Activated CD8-positive, alpha-beta T cell treated with anti-CD3 and anti-CD28 coated beads for 36 hours (primary cell): ENCODE measurements around the gene MBL2. TPM values are rescaled to one million over a fixed set of nuclear protein-coding genes. Genes with fewer than 3 reads are reported as not detected.

Experiments used
- ATAC-seq: fragments of 200-7000 bp; cut with Tn5 transposase; one replicate; pipeline ENCODE4 v1.10.0; 2021; ENCODE audit warnings: mild to moderate bottlenecking, moderate library complexity
- CTCF ChIA-PET: fragments of 350-600 bp; sonication (Branson Sonifier 250); formaldehyde crosslinking; loops from one replicate; lab custom pipeline; 2021; ENCODE audit warnings: antibody characterized with exemption; lab: Charles Lee
- POLR2A ChIA-PET: fragments of 350-600 bp; sonication (Branson Sonifier 250); formaldehyde crosslinking; loops from one replicate; lab custom pipeline; 2021; ENCODE audit warnings: antibody characterized with exemption; lab: Charles Lee
- DNase-seq: peaks from one replicate; pipeline ENCODE4 v3.0.0-alpha.2; 2020
- H3K27ac Mint-ChIP-seq: one replicate; pipeline ENCODE4 v1.8.0; 2021; ENCODE audit warnings: mild to moderate bottlenecking, mixed read lengths
- H3K27me3 Mint-ChIP-seq: one replicate; pipeline ENCODE4 v1.8.0; 2021; ENCODE audit warnings: mixed read lengths
- H3K36me3 Mint-ChIP-seq: one replicate; pipeline ENCODE4 v1.8.0; 2021; ENCODE audit warnings: low read depth, mixed read lengths
- H3K4me1 Mint-ChIP-seq: one replicate; pipeline ENCODE4 v1.8.0; 2021; ENCODE audit warnings: low read depth, mixed read lengths
- H3K4me3 Mint-ChIP-seq: one replicate; pipeline ENCODE4 v1.8.0; 2021; ENCODE audit warnings: mild to moderate bottlenecking, moderate library complexity, mixed read lengths
- H3K9me3 Mint-ChIP-seq: one replicate; pipeline ENCODE4 v1.8.0; 2021; ENCODE audit warnings: mixed read lengths
- CTCF ChIP-seq: fragments of 200-600 bp; IDR thresholded peaks from one replicate; pipeline ENCODE4 v1.8.0; 2022; ENCODE audit warnings: antibody characterized with exemption, mild to moderate bottlenecking
- intact Hi-C: fragments of 100-400 bp; cut with micrococcal nuclease; formaldehyde crosslinking; loops from one replicate; pipeline ENCODE4 v1.10.0; 2022
- total RNA-seq, 2 experiments: library from RNA; stranded (reverse); gene quantifications; one replicate each; pipeline ENCODE4 v1.2.3, GENCODE V29; 2021

Gene MBL2
- total RNA-seq, 2 experiments from 2014 or later: not detected

GRCh38 chr10:52752261-52752660, 20.3 kb downstream of the MBL2 start:
- TF ChIP-seq CTCF: no peak
- peaks cover 1% of the 10 kb centered on the region for H3K9me3 Mint-ChIP-seq
- no peaks in the 10 kb centered on the region for H3K4me1 Mint-ChIP-seq
- no peak overlapping the region for H3K4me3 Mint-ChIP-seq
- no peaks in the 10 kb centered on the region for H3K36me3 Mint-ChIP-seq
- H3K27ac Mint-ChIP-seq: no peak overlapping the region
- H3K27me3 Mint-ChIP-seq: peaks cover 1% of the 10 kb centered on the region
- ATAC-seq (no peak), DNase-seq (no peak)
- CTCF ChIA-PET: no interaction called here
- intact Hi-C loops: no loop called here
- POLR2A ChIA-PET: no interaction called here

- Mint-ChIP-seq H3K9me3 (peaks cover 1% of the 10 kb centered on the region), H3K27me3 (peaks cover 1% of the 10 kb centered on the region), H3K36me3 (no peaks in the 10 kb centered on the region), H3K4me3 (no peak overlapping the region), H3K27ac (no peak overlapping the region), H3K4me1 (no peaks in the 10 kb centered on the region)
- no peak for TF ChIP-seq CTCF
- DNase-seq (no peak), ATAC-seq (no peak)
- ChIA-PET POLR2A (no interaction called here), CTCF (no interaction called here)
- intact Hi-C loops: no loop called here
Measured at GRCh38 chr10:52751337-52751736, 21.2 kb downstream of the MBL2 start.

- no peak for ATAC-seq
- Mint-ChIP-seq H3K27ac (no peak overlapping the region), H3K36me3 (no peaks in the 10 kb centered on the region), H3K4me3 (no peak overlapping the region), H3K4me1 (no peaks in the 10 kb centered on the region), H3K9me3 (peaks cover 1% of the 10 kb centered on the region), H3K27me3 (peaks cover 1% of the 10 kb centered on the region)
- DNase-seq: no peak
- intact Hi-C loops: no loop called here
- ChIA-PET CTCF (no interaction called here), POLR2A (no interaction called here)
- no peak for TF ChIP-seq CTCF
Measured at GRCh38 chr10:52750629-52751028, 22.0 kb downstream of the MBL2 start.

GRCh38 chr10:52747694-52748093, 24.9 kb downstream of the MBL2 start:
- DNase-seq (no peak), ATAC-seq (no peak)
- Mint-ChIP-seq H3K4me3 (no peak overlapping the region), H3K4me1 (no peaks in the 10 kb centered on the region), H3K36me3 (no peaks in the 10 kb centered on the region), H3K27ac (no peak overlapping the region), H3K27me3 (peaks cover 1% of the 10 kb centered on the region), H3K9me3 (peaks cover 1% of the 10 kb centered on the region)
- ChIA-PET CTCF (interaction anchor here (2.3 kb wide), 1 partner anchor 33 kb away, joined by 7 read pairs; no protein-coding TSS in a partner anchor), POLR2A (no interaction called here)
- TF ChIP-seq CTCF: no peak
- intact Hi-C loops: no loop called here

GRCh38 chr10:52746169-52746568, 26.4 kb downstream of the MBL2 start:
- Mint-ChIP-seq H3K27ac (no peak overlapping the region), H3K9me3 (peaks cover 1% of the 10 kb centered on the region), H3K36me3 (no peaks in the 10 kb centered on the region), H3K4me1 (no peaks in the 10 kb centered on the region), H3K4me3 (no peak overlapping the region), H3K27me3 (no peaks in the 10 kb centered on the region)
- ChIA-PET CTCF (interaction anchor here (2.3 kb wide), 1 partner anchor 35 kb away, joined by 7 read pairs; no protein-coding TSS in a partner anchor), POLR2A (no interaction called here)
- no peak for DNase-seq
- intact Hi-C loops: no loop called here
- ATAC-seq: no peak
- no peak for TF ChIP-seq CTCF
